Measurements from ENCODE around the gene BMP8B. TPM values are rescaled to one million over a fixed set of nuclear protein-coding genes. Genes with fewer than 3 reads are reported as not detected.
"Not testable (repeated sequence)": the region's sequence is repeated elsewhere in the genome, so short reads cannot be mapped to it uniquely, and the experiment has no call there.

Gene BMP8B
- total RNA-seq, 2 donors from 2014 or later: 0.22 to 0.63 TPM

- TF ChIP-seq CTCF (IDR thresholded peaks at IDR 0.05): no peak
- H3K4me3 ChIP-seq: no peak overlapping the region
- no peaks in the 10 kb centered on the region for H3K4me1 ChIP-seq
- peaks cover under 1% of the 10 kb centered on the region for H3K36me3 ChIP-seq
- H3K27me3 ChIP-seq: no peaks in the 10 kb centered on the region
- no peak overlapping the region for H3K27ac ChIP-seq
- DNase-seq (ENCODE audit: low spot score): no peak
- H3K9me3 ChIP-seq: no peaks in the 10 kb centered on the region
Measured at GRCh38 chr1:39833121-39833520, 44.5 kb upstream of the BMP8B start.

GRCh38 chr1:39832294-39832693, 43.6 kb upstream of the BMP8B start:
- Histone ChIP-seq H3K27ac (no peak overlapping the region), H3K4me3 (no peak overlapping the region), H3K9me3 (no peaks in the 10 kb centered on the region), H3K27me3 (no peaks in the 10 kb centered on the region), H3K4me1 (no peaks in the 10 kb centered on the region), H3K36me3 (no peaks in the 10 kb centered on the region)
- no peak for TF ChIP-seq CTCF (IDR thresholded peaks at IDR 0.05)
- no peak for DNase-seq (ENCODE audit: low spot score)

GRCh38 chr1:39829791-39830533, 41.3 kb upstream of the BMP8B start:
- Histone ChIP-seq H3K36me3 (no peaks in the 10 kb centered on the region), H3K4me3 (no peak overlapping the region), H3K4me1 (no peaks in the 10 kb centered on the region), H3K9me3 (no peaks in the 10 kb centered on the region), H3K27ac (no peak overlapping the region), H3K27me3 (no peaks in the 10 kb centered on the region)
- no peak for DNase-seq (ENCODE audit: low spot score)
- TF ChIP-seq CTCF (IDR thresholded peaks at IDR 0.05): no peak

- Histone ChIP-seq H3K27ac (no peak overlapping the region), H3K4me1 (no peaks in the 10 kb centered on the region), H3K4me3 (no peak overlapping the region), H3K36me3 (no peaks in the 10 kb centered on the region), H3K9me3 (no peaks in the 10 kb centered on the region), H3K27me3 (no peaks in the 10 kb centered on the region)
- no peak for DNase-seq (ENCODE audit: low spot score)
- no peak for TF ChIP-seq CTCF (IDR thresholded peaks at IDR 0.05)
Measured at GRCh38 chr1:39828734-39829133, 40.1 kb upstream of the BMP8B start.

GRCh38 chr1:39828255-39828654, 39.6 kb upstream of the BMP8B start:
- not testable (repeated sequence) for H3K36me3 ChIP-seq; H3K9me3 ChIP-seq; H3K4me1 ChIP-seq; H3K27ac ChIP-seq; DNase-seq (ENCODE audit: low spot score); H3K4me3 ChIP-seq; H3K27me3 ChIP-seq

- Histone ChIP-seq H3K36me3 (no peaks in the 10 kb centered on the region), H3K4me1 (no peaks in the 10 kb centered on the region), H3K27me3 (no peaks in the 10 kb centered on the region), H3K27ac (no peak overlapping the region), H3K4me3 (no peak overlapping the region), H3K9me3 (no peaks in the 10 kb centered on the region)
- no peak for TF ChIP-seq CTCF (IDR thresholded peaks at IDR 0.05)
- DNase-seq (ENCODE audit: low spot score): no peak
Measured at GRCh38 chr1:39827201-39827600, 38.5 kb upstream of the BMP8B start.

Measured in right atrium auricular region (tissue), 2 donors.